ENCODE measurements around the gene TEPSIN.

The TEPSIN gene

DNA sequence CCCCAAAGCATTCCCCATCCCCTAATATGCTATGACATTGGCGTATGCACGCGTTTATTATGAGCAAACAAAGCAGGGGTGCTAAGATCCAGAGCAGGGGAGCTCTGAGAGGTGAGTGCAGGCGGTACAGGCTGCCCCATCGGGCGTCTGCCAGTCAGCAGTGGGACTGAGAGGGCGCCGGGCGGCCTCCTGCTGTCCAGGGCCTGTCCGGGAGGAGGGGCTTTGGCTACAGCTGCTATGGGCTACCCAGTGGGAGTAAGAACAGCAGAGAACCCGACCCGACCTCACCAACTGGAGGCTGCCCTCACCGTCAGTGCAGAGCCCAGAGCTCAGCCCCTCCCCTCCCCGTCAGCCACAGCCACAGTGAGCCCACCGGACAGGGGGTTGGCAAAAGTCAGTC, 54.3 kb downstream of the TEPSIN start:
- DNase-seq (ENCODE audit: low spot score): no peak

DNA sequence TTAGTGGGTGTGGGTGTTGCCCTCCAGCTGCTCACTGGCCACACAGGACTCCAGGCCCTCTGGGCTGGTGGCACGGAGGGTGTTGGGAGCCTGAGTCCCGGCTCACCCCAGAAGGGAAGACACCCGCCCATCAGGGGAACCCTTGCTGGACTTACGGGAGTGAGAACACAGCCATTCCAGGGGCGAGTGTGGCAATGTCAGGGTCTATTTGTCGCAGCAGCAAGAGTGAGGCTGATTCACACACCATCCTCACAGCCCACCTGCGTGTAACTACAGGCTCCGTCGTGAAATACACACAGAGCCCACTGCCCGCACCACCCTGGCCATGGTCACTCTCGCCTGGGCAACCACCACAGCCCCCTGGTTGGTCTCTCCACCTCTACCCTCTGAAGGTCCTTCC, 55.0 kb downstream of the TEPSIN start:
- no peak for DNase-seq (ENCODE audit: low spot score)

DNA sequence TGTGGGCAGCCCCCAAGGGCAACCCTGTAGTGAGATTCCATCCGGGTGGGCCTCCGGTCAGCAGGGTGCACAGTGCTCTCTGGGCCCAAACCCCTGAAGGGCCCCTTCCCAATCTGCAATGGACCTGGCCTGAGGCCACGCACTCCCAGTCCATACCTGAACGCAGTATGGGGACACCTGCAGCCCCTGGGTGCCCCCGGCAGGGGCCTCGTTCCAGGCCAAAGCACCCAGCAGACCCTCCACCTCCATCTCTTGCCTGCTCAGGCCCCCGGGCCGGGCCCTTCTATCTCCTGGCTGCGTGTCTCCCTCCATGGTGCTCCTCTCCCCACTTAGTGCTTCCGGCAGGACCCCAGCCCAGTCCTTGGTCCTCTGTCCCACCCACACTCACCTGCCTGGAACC, 55.5 kb downstream of the TEPSIN start:
- DNase-seq (ENCODE audit: low spot score): no peak

DNA sequence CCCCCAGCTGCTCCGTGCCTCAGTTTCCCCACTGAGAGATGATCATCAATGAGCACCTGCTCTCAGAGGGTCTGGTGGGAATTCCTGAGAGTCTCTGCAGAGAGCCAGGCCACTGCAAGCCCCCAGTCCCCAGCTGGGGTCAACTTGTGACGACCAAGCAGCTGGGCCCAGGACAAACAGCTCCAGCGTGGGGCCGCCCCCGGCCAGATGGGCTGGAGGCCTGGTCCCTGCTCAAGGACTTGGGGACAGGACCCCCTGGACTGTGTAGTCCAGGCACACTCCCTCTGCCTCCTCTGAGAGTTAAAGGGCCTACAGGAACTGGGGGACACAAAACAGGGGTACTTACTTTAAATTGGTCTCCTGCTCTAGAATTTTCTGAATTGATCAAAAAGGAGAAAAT, 56.3 kb downstream of the TEPSIN start:
- no peak for DNase-seq (ENCODE audit: low spot score)

DNA sequence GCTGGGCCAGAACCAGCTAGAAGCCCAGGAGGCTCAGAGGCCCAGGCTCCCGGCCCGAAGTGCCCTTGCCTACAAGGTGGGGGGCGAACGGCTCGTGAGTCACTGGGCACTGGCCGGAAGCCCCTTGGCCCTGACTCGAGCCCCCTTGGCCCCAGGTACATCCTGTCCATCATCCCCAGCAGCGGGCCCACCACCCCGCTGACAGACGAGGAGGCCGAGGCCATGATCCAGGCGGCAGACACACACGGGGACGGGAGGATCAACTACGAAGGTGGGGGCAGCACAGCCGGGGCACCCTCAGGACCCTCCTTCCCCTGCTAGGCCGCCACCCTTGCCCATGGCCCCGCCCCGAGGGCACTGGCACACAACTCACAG, 57.1 kb downstream of the TEPSIN start:
- DNase-seq (ENCODE audit: low spot score): no peak

DNA sequence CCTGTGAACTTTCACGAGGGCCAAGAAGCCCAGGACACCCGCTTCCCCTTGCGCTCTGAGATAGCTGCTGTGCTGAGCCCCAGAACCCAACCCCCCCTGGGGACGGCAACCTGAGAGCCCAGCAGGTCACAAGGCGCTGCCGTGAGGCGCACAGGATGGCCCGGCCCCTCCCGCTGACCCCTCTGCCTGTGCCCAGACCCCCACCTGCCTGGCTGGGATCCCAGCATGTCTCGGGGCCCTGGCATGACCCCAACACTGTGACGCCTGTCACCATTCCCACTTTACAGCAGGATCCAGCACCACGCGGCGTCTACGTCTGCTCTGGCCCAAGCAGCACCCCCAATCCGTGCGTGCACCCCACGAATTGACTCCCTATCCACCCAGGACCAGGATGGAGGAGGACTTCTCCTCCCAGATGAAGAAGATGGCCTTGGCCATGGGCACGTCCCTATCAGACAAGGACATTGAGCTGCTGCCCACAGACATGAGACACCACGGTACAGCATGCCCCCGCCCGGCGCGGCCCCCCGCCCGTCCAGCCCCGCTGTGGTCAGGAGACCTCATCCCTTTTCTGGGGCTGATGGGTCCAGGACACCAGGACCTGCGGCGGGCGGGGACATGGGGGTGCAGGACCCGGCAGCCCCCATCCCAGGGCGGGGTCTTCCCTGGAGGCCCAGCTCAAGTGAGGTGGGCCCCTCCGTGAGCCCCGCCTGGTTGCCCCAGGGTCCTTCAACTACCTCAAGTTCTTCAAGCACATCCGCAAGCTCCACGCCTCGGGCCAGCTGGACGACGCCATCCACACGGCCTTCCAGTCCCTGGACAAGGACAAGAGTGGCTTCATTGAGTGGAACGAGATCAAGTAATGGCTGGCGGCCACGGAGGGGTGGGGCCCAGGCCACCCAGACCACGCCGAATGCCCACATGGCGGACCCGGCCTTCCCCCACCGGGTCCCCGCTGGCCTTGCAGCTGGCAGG, 57.7 kb downstream of the TEPSIN start:
- no peak for DNase-seq (ENCODE audit: low spot score)

DNA sequence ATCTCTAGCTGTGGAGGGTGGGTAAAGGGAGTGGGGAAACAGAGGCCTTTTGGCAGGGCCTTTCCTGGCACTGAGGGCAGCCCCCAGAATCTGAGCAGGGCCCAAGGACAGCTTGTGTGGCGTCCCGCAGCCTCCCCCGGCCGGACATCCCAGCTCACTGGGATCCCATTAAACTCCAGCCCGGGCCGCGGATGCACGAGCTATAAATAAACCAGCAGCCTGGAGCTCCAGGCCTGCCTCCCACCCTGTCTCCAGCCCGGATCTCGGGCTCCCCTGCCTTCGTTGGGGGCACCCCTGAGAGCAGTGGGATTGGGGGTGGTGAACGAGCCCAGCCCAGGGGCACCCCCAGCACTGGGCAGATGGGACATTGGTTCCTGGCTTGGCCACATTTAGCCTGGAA, 59.0 kb downstream of the TEPSIN start:
- DNase-seq (ENCODE audit: low spot score): no peak

DNA sequence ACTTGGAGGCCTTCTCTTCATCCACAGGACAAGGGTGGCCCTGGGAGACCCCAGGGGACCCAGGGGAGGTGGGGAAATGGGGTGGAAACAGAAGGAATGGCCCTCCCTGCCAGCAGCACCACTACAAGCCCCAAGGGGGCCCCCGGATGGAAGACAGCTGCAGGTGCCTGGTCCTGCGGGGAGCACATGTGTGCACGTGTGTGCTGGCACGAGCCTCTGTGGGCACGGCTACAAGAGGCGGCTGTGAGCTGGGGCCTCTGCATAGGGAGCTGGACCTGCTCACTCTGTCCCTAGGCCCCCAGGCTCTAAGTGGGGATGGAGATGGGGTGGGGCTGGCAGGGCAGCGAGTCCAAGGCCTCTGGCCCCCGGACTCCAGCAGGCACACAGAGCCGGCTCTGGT, 59.6 kb downstream of the TEPSIN start:
- no peak for DNase-seq (ENCODE audit: low spot score)
